ENCODE data around the gene HIVEP3. TPM values are rescaled to one million over a fixed set of nuclear protein-coding genes. Genes with fewer than 3 reads are reported as not detected.
A peak's percentile ranks its signal among the peaks of the same experiment; 100 is the strongest.

The HIVEP3 gene
- total RNA-seq, 2 donors from 2014 or later: 3.4 to 4.0 TPM

GRCh38 chr1:41533731-41534080 is 385.0 kb downstream of the HIVEP3 start:
- 88 to 89% methylated on average over 5 of the region's 5 CpGs for WGBS, 2 donors

GRCh38 chr1:41533016-41533730 is 385.5 kb downstream of the HIVEP3 start:
- H3K4me3 ChIP-seq: no peak overlapping the region
- intact Hi-C loops (cut with DNase I): no loop called here
- H3K36me3 ChIP-seq (replicated peaks in 1 of 2; ENCODE audit: insufficient read depth in 1 of 2, low read depth in 2 of 2): no peaks in the 10 kb centered on the region
- no peak overlapping the region for H3K27ac ChIP-seq
- H3K4me1 ChIP-seq: peaks cover 15% of the 10 kb centered on the region
- no peaks in the 10 kb centered on the region for H3K27me3 ChIP-seq
- WGBS, 2 donors: 85 to 88% methylated on average over 11 to 12 of the region's 12 CpGs
- DNase-seq: peak in 1 of 4 donors; percentile 3
- no peak for TF ChIP-seq CTCF (IDR thresholded peaks at IDR 0.05)
- ATAC-seq: no peak
- H3K9me3 ChIP-seq: no peaks in the 10 kb centered on the region

More at GRCh38 chr1:41533731-41534080, 385.0 kb downstream of the HIVEP3 start:
- Histone ChIP-seq H3K9me3 (no peaks in the 10 kb centered on the region), H3K36me3 (replicated peaks in 1 of 2; ENCODE audit: insufficient read depth in 1 of 2, low read depth in 2 of 2) (no peaks in the 10 kb centered on the region), H3K4me3 (no peak overlapping the region), H3K4me1 (peaks cover 15% of the 10 kb centered on the region), H3K27me3 (no peaks in the 10 kb centered on the region), H3K27ac (no peak overlapping the region)
- intact Hi-C loops (cut with DNase I): no loop called here
- ATAC-seq: no peak
- DNase-seq: peak in 1 of 4 donors; percentile 2
- no peak for TF ChIP-seq CTCF (IDR thresholded peaks at IDR 0.05)
- no peak for TF ChIP-seq POLR2A (IDR thresholded peaks at IDR 0.05)

- H3K4me3 ChIP-seq: no peak overlapping the region
- TF ChIP-seq CTCF (IDR thresholded peaks at IDR 0.05): no peak
- TF ChIP-seq POLR2A (IDR thresholded peaks at IDR 0.05): no peak
- intact Hi-C loops (cut with DNase I): no loop called here
- WGBS, 2 donors: 75 to 81% methylated on average over 8 of the region's 8 CpGs
- H3K9me3 ChIP-seq: no peaks in the 10 kb centered on the region
- no peak for ATAC-seq
- no peaks in the 10 kb centered on the region for H3K36me3 ChIP-seq (replicated peaks in 1 of 2; ENCODE audit: insufficient read depth in 1 of 2, low read depth in 2 of 2)
- peak in 1 of 4 donors; percentile 2 for DNase-seq
- H3K27ac ChIP-seq: no peak overlapping the region
- H3K4me1 ChIP-seq: peaks cover 7% of the 10 kb centered on the region
- H3K27me3 ChIP-seq: no peaks in the 10 kb centered on the region
Measured at GRCh38 chr1:41532206-41532975, 386.3 kb downstream of the HIVEP3 start.

GRCh38 chr1:41530411-41530810 is 388.3 kb downstream of the HIVEP3 start:
- Histone ChIP-seq H3K27ac (no peak overlapping the region), H3K4me3 (no peak overlapping the region), H3K36me3 (replicated peaks in 1 of 2; ENCODE audit: insufficient read depth in 1 of 2, low read depth in 2 of 2) (no peaks in the 10 kb centered on the region), H3K27me3 (no peaks in the 10 kb centered on the region), H3K4me1 (no peaks in the 10 kb centered on the region), H3K9me3 (no peaks in the 10 kb centered on the region)
- ATAC-seq: no peak
- DNase-seq: no peak
- intact Hi-C loops (cut with DNase I): no loop called here
- TF ChIP-seq POLR2A (IDR thresholded peaks at IDR 0.05) (no peak), CTCF (IDR thresholded peaks at IDR 0.05) (no peak)
- 77% methylated on average over 5 of the region's 5 CpGs for WGBS, 2 donors

Data from body of pancreas (tissue), 4 donors.